Middle frontal gyrus (tissue), 1 donor: ENCODE results near the gene OLIG2.

Experiments
- DNase-seq: peaks from one replicate; pipeline ENCODE4 v3.0.0-alpha.2; 2015; ENCODE audit warnings: low spot score; ENCODE audit errors: extremely low spot score

Gene OLIG2

DNA sequence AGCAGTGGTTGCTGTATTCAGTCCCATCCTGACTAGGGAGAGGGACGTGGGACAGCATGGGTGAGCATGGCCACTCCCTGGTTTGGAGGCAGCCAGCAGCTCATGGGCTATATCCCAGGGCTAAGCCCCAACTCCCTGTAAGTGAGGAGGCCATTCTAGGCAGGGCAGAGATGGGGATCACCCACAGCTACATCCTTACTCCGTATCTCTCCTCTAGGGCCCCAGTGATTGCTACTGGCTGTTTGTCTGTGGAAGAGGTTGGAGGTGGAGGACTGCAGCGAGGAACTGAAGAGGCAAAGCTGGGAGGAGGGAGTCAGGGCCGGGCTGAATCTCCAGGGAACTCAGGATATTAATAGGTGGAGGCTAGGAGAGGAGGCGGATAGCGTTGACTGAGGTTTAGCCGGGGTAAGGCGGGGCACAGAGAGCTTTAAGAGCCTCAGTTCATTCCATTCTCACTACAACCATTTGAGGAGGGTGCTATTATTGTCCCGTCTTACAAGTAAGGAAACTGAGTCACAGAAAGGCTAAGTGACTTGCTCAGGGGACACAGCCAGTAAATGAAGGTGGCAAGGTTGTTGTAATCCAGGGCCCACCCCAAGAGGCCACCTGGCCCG lies 6.8 kb downstream of the OLIG2 start:
- DNase-seq = no peak

- DNase-seq = no peak
Measured at GRCh38 chr21:33033094-33033951, 7.6 kb downstream of the OLIG2 start.

- DNase-seq = no peak
Measured at GRCh38 chr21:33033961-33034413, 8.3 kb downstream of the OLIG2 start.

DNA sequence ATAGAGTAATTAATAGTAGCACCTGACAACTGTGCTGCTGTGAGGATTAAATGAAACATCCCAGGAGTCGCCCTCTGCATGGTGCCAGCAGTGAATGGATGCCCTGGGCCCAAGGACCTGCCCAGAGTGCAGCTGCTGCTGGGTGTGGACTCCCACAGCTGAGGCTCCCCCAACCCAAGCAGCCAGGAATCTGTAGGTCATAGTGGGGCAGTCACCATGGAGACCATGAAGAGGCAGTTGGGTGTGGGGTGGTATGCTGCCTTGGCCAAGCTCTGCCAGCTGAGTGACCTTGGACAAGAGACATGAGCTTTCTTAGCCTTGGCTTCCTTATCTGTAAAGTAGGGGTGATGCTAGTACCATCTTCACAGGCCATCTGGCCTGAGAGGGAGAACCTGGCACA lies 9.4 kb downstream of the OLIG2 start:
- DNase-seq = no peak

- no peak for DNase-seq
Measured at GRCh38 chr21:33036430-33037162, 10.9 kb downstream of the OLIG2 start.

DNA sequence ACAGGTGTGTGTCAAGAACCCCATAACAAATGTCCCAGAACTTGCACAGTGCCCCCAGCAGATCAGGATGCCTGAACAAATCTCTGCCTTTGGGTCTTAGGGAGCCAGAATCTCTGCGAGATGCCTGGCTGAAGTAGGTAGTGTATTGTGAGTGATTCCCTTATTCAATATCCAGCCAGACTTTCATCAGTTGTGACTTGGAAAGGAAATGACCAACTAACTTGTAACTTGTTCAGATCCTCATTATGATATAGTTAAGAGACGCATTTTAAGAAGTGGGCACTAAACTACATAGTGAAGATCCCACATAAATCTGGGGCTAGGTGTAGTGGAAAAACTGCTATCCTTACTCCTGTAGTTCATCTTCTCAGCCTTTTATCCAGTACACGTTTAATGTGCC lies 11.8 kb downstream of the OLIG2 start:
- DNase-seq = no peak

GRCh38 chr21:33039536-33039935 lies 13.8 kb downstream of the OLIG2 start:
- DNase-seq = peak; percentile 69

DNA sequence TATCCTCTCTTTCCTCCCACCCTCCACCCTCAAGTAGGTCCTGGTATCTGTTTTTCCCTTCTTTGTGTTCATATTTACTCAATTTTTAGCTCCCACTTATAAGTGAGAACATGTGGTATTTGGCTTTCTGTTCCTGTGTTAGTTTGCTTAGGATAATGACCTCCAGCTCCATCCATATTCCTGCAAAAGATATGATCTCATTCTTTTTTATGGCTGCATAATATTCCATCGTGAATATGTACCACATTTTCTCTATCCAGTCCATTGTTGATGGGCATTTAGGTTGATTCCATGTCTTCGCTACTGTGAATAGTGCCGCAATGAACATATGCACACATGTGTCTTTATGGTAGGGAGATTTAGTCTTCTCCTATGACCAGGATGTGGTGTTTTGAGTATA lies 14.5 kb downstream of the OLIG2 start:
- no peak for DNase-seq

- no peak for DNase-seq
Measured at GRCh38 chr21:33041981-33042380, 16.2 kb downstream of the OLIG2 start.

- no peak for DNase-seq
Measured at GRCh38 chr21:33042812-33043211, 17.1 kb downstream of the OLIG2 start.

- no peak for DNase-seq
Measured at GRCh38 chr21:33046455-33046854, 20.7 kb downstream of the OLIG2 start.

- DNase-seq = no peak
Measured at GRCh38 chr21:33047231-33047630, 21.5 kb downstream of the OLIG2 start.

DNA sequence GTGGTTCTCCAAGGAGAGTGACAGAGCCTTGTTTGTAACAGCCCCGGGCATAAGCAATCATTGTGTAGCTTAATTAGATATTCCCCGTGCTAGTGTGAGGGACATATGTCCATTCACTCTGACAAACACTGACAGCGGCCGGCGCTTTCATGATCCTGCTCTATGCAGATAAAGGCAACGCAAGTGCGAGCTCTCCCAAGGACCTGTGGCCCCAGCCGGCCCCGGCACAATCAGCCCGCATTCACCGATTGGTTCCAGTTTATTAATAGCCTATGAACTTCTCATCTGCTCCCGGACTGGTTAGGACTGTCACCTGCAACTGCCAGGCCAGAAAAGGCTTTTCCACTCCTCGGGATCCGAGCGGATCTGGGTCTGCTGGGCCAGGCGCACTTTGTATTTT lies 26.2 kb downstream of the OLIG2 start:
- DNase-seq = no peak

GRCh38 chr21:33053951-33054350 lies 28.2 kb downstream of the OLIG2 start:
- no peak for DNase-seq

GRCh38 chr21:33055991-33056390 lies 30.3 kb downstream of the OLIG2 start:
- DNase-seq = no peak

GRCh38 chr21:33057385-33057940 lies 31.7 kb downstream of the OLIG2 start:
- DNase-seq = no peak

DNA sequence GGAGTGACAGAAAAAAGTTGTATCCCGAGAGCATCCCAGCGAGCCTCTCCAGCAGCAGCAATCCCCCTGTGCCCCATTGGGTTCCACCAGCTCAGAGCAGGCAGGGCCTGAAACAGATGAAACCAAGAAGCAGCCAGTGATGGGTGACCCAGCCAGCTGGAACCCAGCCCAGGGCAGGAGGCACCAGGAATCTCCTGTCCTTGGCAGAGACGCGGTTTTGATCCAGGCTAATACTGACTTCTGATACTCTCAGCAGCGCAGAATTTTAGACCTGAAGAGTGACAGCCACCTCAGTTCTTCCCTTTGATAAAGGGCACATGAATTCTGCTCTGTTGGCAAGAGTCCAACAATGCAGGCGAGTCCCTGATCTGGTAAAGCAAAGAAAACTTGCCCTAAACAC lies 32.8 kb downstream of the OLIG2 start:
- no peak for DNase-seq

GRCh38 chr21:33058957-33059356 lies 33.2 kb downstream of the OLIG2 start:
- no peak for DNase-seq

GRCh38 chr21:33059380-33059841 lies 33.7 kb downstream of the OLIG2 start:
- DNase-seq = no peak

GRCh38 chr21:33061233-33061632 lies 35.5 kb downstream of the OLIG2 start:
- no peak for DNase-seq

- no peak for DNase-seq
Measured at GRCh38 chr21:33063375-33063883, 37.7 kb downstream of the OLIG2 start.
